Fibroblast of the aortic adventitia (primary cell): Measurements from ENCODE around the gene BTF3. TPM values are rescaled to one million over a fixed set of nuclear protein-coding genes. Genes with fewer than 3 reads are reported as not detected.
"Not testable (repeated sequence)": the region's sequence is repeated elsewhere in the genome, so short reads cannot be mapped to it uniquely, and the experiment has no call there.

Source experiments
- DNase-seq: peaks from one replicate; pipeline ENCODE4 v3.0.0-alpha.2; 2010; ENCODE audit warnings: low read depth
- H3K4me3 ChIP-seq: 2 replicates; pipeline ENCODE4 v1.5.1; 2011; ENCODE audit warnings: low read depth, mild to moderate bottlenecking, control low read depth, low read length, moderate library complexity
- total RNA-seq: library from RNA; depleted of rRNA; stranded (reverse); fragments of >200 nt; gene quantifications from 2 replicates; pipeline ENCODE4 v1.2.3, GENCODE V29; 2012; ENCODE audit warnings: low replicate concordance
- TF ChIP-seq, protein P1 (sequence below): IDR thresholded peaks from 2 replicates; pipeline ENCODE4 v1.5.1; 2011; ENCODE audit warnings: mild to moderate bottlenecking, low read length, control low read depth, inconsistent platforms; ENCODE audit not compliant: insufficient read depth

The BTF3 gene
- total RNA-seq, 1 donor: 484 TPM

GRCh38 chr5:73486119-73486899, 11.9 kb upstream of the BTF3 start:
- TF ChIP-seq, protein P1, sequence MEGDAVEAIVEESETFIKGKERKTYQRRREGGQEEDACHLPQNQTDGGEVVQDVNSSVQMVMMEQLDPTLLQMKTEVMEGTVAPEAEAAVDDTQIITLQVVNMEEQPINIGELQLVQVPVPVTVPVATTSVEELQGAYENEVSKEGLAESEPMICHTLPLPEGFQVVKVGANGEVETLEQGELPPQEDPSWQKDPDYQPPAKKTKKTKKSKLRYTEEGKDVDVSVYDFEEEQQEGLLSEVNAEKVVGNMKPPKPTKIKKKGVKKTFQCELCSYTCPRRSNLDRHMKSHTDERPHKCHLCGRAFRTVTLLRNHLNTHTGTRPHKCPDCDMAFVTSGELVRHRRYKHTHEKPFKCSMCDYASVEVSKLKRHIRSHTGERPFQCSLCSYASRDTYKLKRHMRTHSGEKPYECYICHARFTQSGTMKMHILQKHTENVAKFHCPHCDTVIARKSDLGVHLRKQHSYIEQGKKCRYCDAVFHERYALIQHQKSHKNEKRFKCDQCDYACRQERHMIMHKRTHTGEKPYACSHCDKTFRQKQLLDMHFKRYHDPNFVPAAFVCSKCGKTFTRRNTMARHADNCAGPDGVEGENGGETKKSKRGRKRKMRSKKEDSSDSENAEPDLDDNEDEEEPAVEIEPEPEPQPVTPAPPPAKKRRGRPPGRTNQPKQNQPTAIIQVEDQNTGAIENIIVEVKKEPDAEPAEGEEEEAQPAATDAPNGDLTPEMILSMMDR: no peak
- no peak overlapping the region for H3K4me3 ChIP-seq
- DNase-seq: no peak

GRCh38 chr5:73487257-73487656, 11.0 kb upstream of the BTF3 start:
- not testable (repeated sequence) for DNase-seq, H3K4me3 ChIP-seq

DNA sequence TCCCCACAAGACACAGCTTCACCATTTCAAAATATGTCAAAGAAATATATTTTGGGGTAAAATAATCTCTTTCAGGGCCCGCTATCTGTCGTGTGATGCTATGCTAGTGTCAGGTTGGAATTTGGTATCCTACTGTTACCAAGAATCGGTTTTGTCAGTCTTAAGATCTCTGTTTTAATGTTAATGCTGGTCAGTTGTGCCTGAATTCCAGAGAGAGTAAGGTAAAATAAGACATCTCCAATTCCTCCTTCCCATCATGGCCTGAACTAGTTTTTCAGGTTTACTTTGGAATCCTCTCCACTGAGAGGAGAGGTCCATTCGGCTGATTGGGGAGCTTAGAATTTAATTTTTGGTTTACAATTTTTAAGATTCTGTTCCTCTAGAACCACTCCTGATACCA, 10.4 kb upstream of the BTF3 start:
- TF ChIP-seq, protein P1: no peak
- no peak overlapping the region for H3K4me3 ChIP-seq
- no peak for DNase-seq

- TF ChIP-seq, protein P1: no peak
- H3K4me3 ChIP-seq: no peak overlapping the region
- DNase-seq: no peak
Observed at GRCh38 chr5:73488806-73489205, 9.4 kb upstream of the BTF3 start.

GRCh38 chr5:73490088-73490487, 8.2 kb upstream of the BTF3 start:
- DNase-seq: no peak
- H3K4me3 ChIP-seq: no peak overlapping the region
- TF ChIP-seq, protein P1: no peak

DNA sequence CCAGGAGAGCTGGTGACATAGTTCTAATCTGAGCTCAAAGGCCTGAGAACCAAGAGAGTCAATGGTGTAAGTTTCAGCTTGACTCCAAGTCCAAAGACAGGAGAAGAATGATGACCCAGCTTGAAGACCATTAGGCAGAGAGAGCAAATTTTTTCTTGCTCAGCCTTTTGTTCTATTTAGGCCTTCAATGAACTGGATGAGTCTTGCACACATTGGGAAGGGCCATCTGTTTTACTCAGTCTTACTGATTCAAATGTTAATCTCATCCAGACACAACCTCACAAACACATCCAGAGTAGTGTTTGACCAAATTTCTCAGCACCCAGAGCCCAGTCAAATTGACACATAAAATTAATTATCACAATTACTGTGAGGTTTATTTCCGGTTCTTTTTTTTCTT, 7.1 kb upstream of the BTF3 start:
- TF ChIP-seq, protein P1: no peak
- DNase-seq: no peak

DNA sequence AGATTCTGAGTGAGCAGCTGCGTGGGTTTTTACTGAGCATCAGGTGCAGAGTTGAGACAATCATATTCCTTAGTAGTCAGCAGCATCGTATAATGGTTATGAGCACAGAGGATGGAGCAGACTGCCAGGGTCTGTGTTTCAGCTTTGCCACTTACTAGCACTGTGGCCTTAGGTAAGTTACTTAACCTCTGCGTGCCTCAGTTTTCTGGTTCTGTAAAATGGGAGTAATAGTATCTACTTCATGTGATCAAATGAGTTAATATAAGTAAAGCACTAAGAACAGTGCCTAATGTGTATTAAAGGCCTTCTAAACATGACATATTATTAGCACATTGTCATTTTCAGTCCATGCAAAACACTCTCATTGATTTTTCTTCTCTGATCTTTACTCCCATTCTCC, 4.8 kb upstream of the BTF3 start:
- TF ChIP-seq, protein P1: no peak
- no peak for DNase-seq
- no peak overlapping the region for H3K4me3 ChIP-seq

More for the DNA sequence above, 7.1 kb upstream of the BTF3 start:
- no peak overlapping the region for H3K4me3 ChIP-seq
